ENCODE measurements around the gene TKT.
A peak's percentile ranks its signal among the peaks of the same experiment; 100 is the strongest.

The TKT gene

GRCh38 chr3:53198256-53198977 lies 57.4 kb downstream of the TKT start:
- DNase-seq (ENCODE audit: low spot score), result no peak
- no peak overlapping the region for H2BK12ac ChIP-seq (ENCODE audit: low read length)

GRCh38 chr3:53196575-53197407 lies 59.0 kb downstream of the TKT start:
- Histone ChIP-seq H2BK12ac (ENCODE audit: low read length) (no peak overlapping the region), H3K27ac (replicated peaks; ENCODE audit: low read length) (no peak overlapping the region), H3K36me3 (replicated peaks in 1 of 2; ENCODE audit: control insufficient read depth in 2 of 2, insufficient read depth in 2 of 2, low read length in 2 of 2) (no peaks in the 10 kb centered on the region), H3K9ac (ENCODE audit: low read depth, low read length, poor library complexity) (peak overlapping the region; percentile 32), H3K27me3 (ENCODE audit: control insufficient read depth in 3 of 3, insufficient read depth in 3 of 3, low read depth in 1 of 3, low read length in 3 of 3) (peaks cover 0 to 19% (median 0%) of the 10 kb centered on the region in 3 experiments), H3K79me1 (ENCODE audit: low read depth, low read length) (no peaks in the 10 kb centered on the region), H2AK5ac (ENCODE audit: low read depth, low read length) (no peak overlapping the region), H3K4me1 (ENCODE audit: control insufficient read depth in 2 of 2, insufficient read depth in 1 of 2, low read depth in 1 of 2, low read length in 2 of 2) (peaks cover 6 to 14% of the 10 kb centered on the region in 2 donors), H3K9me3 (replicated peaks in 1 of 2; ENCODE audit: control insufficient read depth in 2 of 2, insufficient read depth in 1 of 2, low read depth in 1 of 2, low read length in 2 of 2) (peaks cover 3 to 7% of the 10 kb centered on the region in 2 donors), H2AFZ (ENCODE audit: low read length) (peak overlapping the region; percentile 18), H3K4me2 (ENCODE audit: insufficient read depth, low read length, poor library complexity, severe bottlenecking) (no peak overlapping the region), H2BK120ac (ENCODE audit: low read depth, low read length) (no peak overlapping the region), H4K91ac (ENCODE audit: low read depth, low read length, poor library complexity) (no peak overlapping the region), H3K23ac (ENCODE audit: low read depth, low read length, poor library complexity) (no peak overlapping the region), H4K8ac (ENCODE audit: low read depth, low read length) (no peak overlapping the region), H2BK5ac (ENCODE audit: low read length) (no peak overlapping the region), H2BK15ac (ENCODE audit: low read length) (no peak overlapping the region), H3K18ac (ENCODE audit: low read length) (peak overlapping the region; percentile 15), H3K4me3 (ENCODE audit: low read length in 2 of 2) (peak overlapping the region in 1 of 2 donors; percentile 56), H3K14ac (ENCODE audit: low read length) (no peak overlapping the region), H3K4ac (ENCODE audit: low read length) (no peak overlapping the region)
- whole genome bisulfite sequencing, 2 donors (ENCODE audit: extremely low coverage in 2 of 2, insufficient read length in 2 of 2, insufficient replicate concordance in 1 of 2), result no CpG with 5 or more reads among the region's 17 CpGs
- DNase-seq (ENCODE audit: low spot score), result no peak

More at GRCh38 chr3:53198256-53198977, 57.4 kb downstream of the TKT start:
- no peak overlapping the region for H3K14ac ChIP-seq (ENCODE audit: low read length)
- H2AK5ac ChIP-seq (ENCODE audit: low read depth, low read length), result peak overlapping the region; percentile 63
- no CpG with 5 or more reads among the region's 10 CpGs for WGBS, 2 donors (ENCODE audit: extremely low coverage in 2 of 2, insufficient read length in 2 of 2, insufficient replicate concordance in 1 of 2)
- H2BK5ac ChIP-seq (ENCODE audit: low read length), result no peak overlapping the region
- H3K23ac ChIP-seq (ENCODE audit: low read depth, low read length, poor library complexity), result no peak overlapping the region
- peak overlapping the region; percentile 68 for H3K4ac ChIP-seq (ENCODE audit: low read length)
- H2AFZ ChIP-seq (ENCODE audit: low read length), result no peak overlapping the region
- H3K27me3 ChIP-seq (ENCODE audit: control insufficient read depth in 3 of 3, insufficient read depth in 3 of 3, low read depth in 1 of 3, low read length in 3 of 3), result peaks cover 0 to 19% (median 0%) of the 10 kb centered on the region in 3 experiments
- peaks cover 3 to 9% of the 10 kb centered on the region in 2 donors for H3K9me3 ChIP-seq (replicated peaks in 1 of 2; ENCODE audit: control insufficient read depth in 2 of 2, insufficient read depth in 1 of 2, low read depth in 1 of 2, low read length in 2 of 2)
- no peaks in the 10 kb centered on the region for H3K36me3 ChIP-seq (replicated peaks in 1 of 2; ENCODE audit: control insufficient read depth in 2 of 2, insufficient read depth in 2 of 2, low read length in 2 of 2)
- H4K8ac ChIP-seq (ENCODE audit: low read depth, low read length), result no peak overlapping the region
- H3K9ac ChIP-seq (ENCODE audit: low read depth, low read length, poor library complexity), result no peak overlapping the region
- no peaks in the 10 kb centered on the region for H3K79me1 ChIP-seq (ENCODE audit: low read depth, low read length)
- no peak overlapping the region for H4K91ac ChIP-seq (ENCODE audit: low read depth, low read length, poor library complexity)
- H3K4me2 ChIP-seq (ENCODE audit: insufficient read depth, low read length, poor library complexity, severe bottlenecking), result no peak overlapping the region
- no peak overlapping the region for H2BK120ac ChIP-seq (ENCODE audit: low read depth, low read length)
- H3K27ac ChIP-seq (replicated peaks; ENCODE audit: low read length), result no peak overlapping the region
- peak overlapping the region; percentile 27 for H3K18ac ChIP-seq (ENCODE audit: low read length)
- H3K4me3 ChIP-seq (ENCODE audit: low read length in 2 of 2), result no peak overlapping the region
- H3K4me1 ChIP-seq (ENCODE audit: control insufficient read depth in 2 of 2, insufficient read depth in 1 of 2, low read depth in 1 of 2, low read length in 2 of 2), result peaks cover 5 to 12% of the 10 kb centered on the region in 2 donors
- peak overlapping the region; percentile 24 for H2BK15ac ChIP-seq (ENCODE audit: low read length)

GRCh38 chr3:53195602-53196574 lies 59.9 kb downstream of the TKT start:
- no CpG with 5 or more reads among the region's 36 CpGs for WGBS, 2 donors (ENCODE audit: extremely low coverage in 2 of 2, insufficient read length in 2 of 2, insufficient replicate concordance in 1 of 2)

More at GRCh38 chr3:53195602-53196574, 59.9 kb downstream of the TKT start:
- peak; percentile 70 for DNase-seq (ENCODE audit: low spot score)
- Histone ChIP-seq H3K27ac (replicated peaks; ENCODE audit: low read length) (no peak overlapping the region), H3K23ac (ENCODE audit: low read depth, low read length, poor library complexity) (no peak overlapping the region), H2AFZ (ENCODE audit: low read length) (peak overlapping the region; percentile 77), H3K27me3 (ENCODE audit: control insufficient read depth in 3 of 3, insufficient read depth in 3 of 3, low read depth in 1 of 3, low read length in 3 of 3) (peaks cover 0 to 19% (median 0%) of the 10 kb centered on the region in 3 experiments), H3K79me1 (ENCODE audit: low read depth, low read length) (no peaks in the 10 kb centered on the region), H2BK15ac (ENCODE audit: low read length) (no peak overlapping the region), H3K4me1 (ENCODE audit: control insufficient read depth in 2 of 2, insufficient read depth in 1 of 2, low read depth in 1 of 2, low read length in 2 of 2) (peaks cover 6 to 14% of the 10 kb centered on the region in 2 donors), H3K9me3 (replicated peaks in 1 of 2; ENCODE audit: control insufficient read depth in 2 of 2, insufficient read depth in 1 of 2, low read depth in 1 of 2, low read length in 2 of 2) (peaks cover 3 to 4% of the 10 kb centered on the region in 2 donors), H2BK5ac (ENCODE audit: low read length) (no peak overlapping the region), H4K91ac (ENCODE audit: low read depth, low read length, poor library complexity) (no peak overlapping the region), H3K18ac (ENCODE audit: low read length) (no peak overlapping the region), H2BK12ac (ENCODE audit: low read length) (no peak overlapping the region), H3K9ac (ENCODE audit: low read depth, low read length, poor library complexity) (peak overlapping the region; percentile 32), H3K4me3 (ENCODE audit: low read length in 2 of 2) (peak overlapping the region in 1 of 2 donors; percentile 16), H2AK5ac (ENCODE audit: low read depth, low read length) (no peak overlapping the region), H3K4me2 (ENCODE audit: insufficient read depth, low read length, poor library complexity, severe bottlenecking) (no peak overlapping the region), H3K14ac (ENCODE audit: low read length) (no peak overlapping the region), H4K8ac (ENCODE audit: low read depth, low read length) (no peak overlapping the region), H3K4ac (ENCODE audit: low read length) (no peak overlapping the region), H2BK120ac (ENCODE audit: low read depth, low read length) (no peak overlapping the region), H3K36me3 (replicated peaks in 1 of 2; ENCODE audit: control insufficient read depth in 2 of 2, insufficient read depth in 2 of 2, low read length in 2 of 2) (no peaks in the 10 kb centered on the region)
